Stimulated activated effector memory CD8-positive, alpha-beta T cell treated with anti-CD3 and anti-CD28 coated beads, Interleukin-12 subunit alpha, Interleukin-12 subunit beta, amount 100 ng/mL, for 72 hours (primary cell): ENCODE results near the gene PHRF1.

Source experiments
- ATAC-seq: fragments of 150-1000 bp; cut with Tn5 transposase; 2 replicates; pipeline ENCODE4 v1.10.0; 2021
- DNase-seq, 2 donors: peaks; one replicate each; pipeline ENCODE4 v3.0.0; 2021 to 2022; ENCODE audit warnings: low spot score in 2 of 2
- H3K27ac Mint-ChIP-seq: one replicate; pipeline ENCODE4 v1.8.0; 2022; ENCODE audit warnings: mild to moderate bottlenecking, mixed read lengths
- H3K36me3 Mint-ChIP-seq: one replicate; pipeline ENCODE4 v1.8.0; 2022; ENCODE audit warnings: mild to moderate bottlenecking, mixed read lengths
- H3K4me1 Mint-ChIP-seq: one replicate; pipeline ENCODE4 v1.8.0; 2022; ENCODE audit warnings: mixed read lengths
- H3K4me3 Mint-ChIP-seq: one replicate; pipeline ENCODE4 v1.8.0; 2022; ENCODE audit warnings: mild to moderate bottlenecking, mixed read lengths
- H3K9me3 Mint-ChIP-seq: one replicate; pipeline ENCODE4 v1.8.0; 2022; ENCODE audit warnings: mixed read lengths

The PHRF1 gene

GRCh38 chr11:607971-608659 is 31.8 kb downstream of the PHRF1 start:
- ATAC-seq (no peak), DNase-seq (no peak)
- Mint-ChIP-seq H3K4me3 (no peak overlapping the region), H3K9me3 (no peaks in the 10 kb centered on the region), H3K36me3 (peaks cover 90% of the 10 kb centered on the region), H3K4me1 (peaks cover 13% of the 10 kb centered on the region), H3K27ac (no peak overlapping the region)

GRCh38 chr11:608791-609251 is 32.6 kb downstream of the PHRF1 start:
- H3K27ac Mint-ChIP-seq, result no peak overlapping the region
- peaks cover 19% of the 10 kb centered on the region for H3K4me1 Mint-ChIP-seq
- ATAC-seq (no peak), DNase-seq (no peak)
- H3K9me3 Mint-ChIP-seq, result no peaks in the 10 kb centered on the region
- no peak overlapping the region for H3K4me3 Mint-ChIP-seq
- peaks cover 88% of the 10 kb centered on the region for H3K36me3 Mint-ChIP-seq

- no peak overlapping the region for H3K27ac Mint-ChIP-seq
- DNase-seq, result no peak
- H3K4me1 Mint-ChIP-seq, result peaks cover 25% of the 10 kb centered on the region
- no peak overlapping the region for H3K4me3 Mint-ChIP-seq
- H3K9me3 Mint-ChIP-seq, result no peaks in the 10 kb centered on the region
- ATAC-seq, result no peak
- H3K36me3 Mint-ChIP-seq, result peaks cover 88% of the 10 kb centered on the region
These were observed 33.1 kb downstream of the PHRF1 start for GRCh38 chr11:609341-609811.

DNA sequence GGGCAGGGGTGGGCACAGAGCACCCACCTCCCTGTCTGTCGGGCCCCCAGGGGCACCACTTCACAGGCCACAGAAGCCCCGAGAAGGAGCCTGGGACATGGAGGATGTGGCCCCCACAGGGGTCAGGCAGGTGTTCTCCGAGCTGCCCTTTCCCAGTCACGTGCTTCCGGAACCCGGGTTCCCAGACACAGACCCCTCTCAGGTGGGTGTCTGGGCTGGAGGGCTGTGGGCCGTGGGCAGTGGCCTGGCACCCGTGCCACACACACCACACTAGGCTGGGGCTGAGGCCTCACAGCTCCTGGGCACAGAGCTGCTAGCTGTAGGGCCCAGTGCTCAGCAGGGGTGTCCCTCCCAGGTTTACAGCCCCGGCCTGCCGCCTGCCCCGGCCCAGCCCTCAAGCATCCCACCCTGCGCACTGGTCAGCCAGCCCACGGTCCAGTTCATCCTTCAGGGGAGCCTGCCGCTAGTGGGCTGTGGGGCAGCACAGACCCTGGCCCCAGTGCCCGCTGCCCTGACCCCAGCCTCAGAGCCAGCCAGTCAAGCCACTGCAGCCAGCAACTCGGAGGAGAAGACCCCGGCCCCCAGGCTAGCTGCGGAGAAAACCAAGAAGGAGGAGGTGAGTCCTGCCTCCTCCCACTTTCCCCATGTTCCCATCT is 34.0 kb downstream of the PHRF1 start:
- Mint-ChIP-seq H3K4me1 (peaks cover 29% of the 10 kb centered on the region), H3K27ac (peak overlapping the region; percentile 58), H3K36me3 (peaks cover 85% of the 10 kb centered on the region), H3K9me3 (no peaks in the 10 kb centered on the region), H3K4me3 (no peak overlapping the region)
- ATAC-seq, result no peak
- DNase-seq, result no peak

GRCh38 chr11:611001-611996 is 35.0 kb downstream of the PHRF1 start:
- Mint-ChIP-seq H3K27ac (peak overlapping the region; percentile 87), H3K36me3 (peaks cover 90% of the 10 kb centered on the region), H3K4me3 (no peak overlapping the region), H3K4me1 (peaks cover 36% of the 10 kb centered on the region), H3K9me3 (no peaks in the 10 kb centered on the region)
- ATAC-seq (no peak), DNase-seq (no peak)

DNA sequence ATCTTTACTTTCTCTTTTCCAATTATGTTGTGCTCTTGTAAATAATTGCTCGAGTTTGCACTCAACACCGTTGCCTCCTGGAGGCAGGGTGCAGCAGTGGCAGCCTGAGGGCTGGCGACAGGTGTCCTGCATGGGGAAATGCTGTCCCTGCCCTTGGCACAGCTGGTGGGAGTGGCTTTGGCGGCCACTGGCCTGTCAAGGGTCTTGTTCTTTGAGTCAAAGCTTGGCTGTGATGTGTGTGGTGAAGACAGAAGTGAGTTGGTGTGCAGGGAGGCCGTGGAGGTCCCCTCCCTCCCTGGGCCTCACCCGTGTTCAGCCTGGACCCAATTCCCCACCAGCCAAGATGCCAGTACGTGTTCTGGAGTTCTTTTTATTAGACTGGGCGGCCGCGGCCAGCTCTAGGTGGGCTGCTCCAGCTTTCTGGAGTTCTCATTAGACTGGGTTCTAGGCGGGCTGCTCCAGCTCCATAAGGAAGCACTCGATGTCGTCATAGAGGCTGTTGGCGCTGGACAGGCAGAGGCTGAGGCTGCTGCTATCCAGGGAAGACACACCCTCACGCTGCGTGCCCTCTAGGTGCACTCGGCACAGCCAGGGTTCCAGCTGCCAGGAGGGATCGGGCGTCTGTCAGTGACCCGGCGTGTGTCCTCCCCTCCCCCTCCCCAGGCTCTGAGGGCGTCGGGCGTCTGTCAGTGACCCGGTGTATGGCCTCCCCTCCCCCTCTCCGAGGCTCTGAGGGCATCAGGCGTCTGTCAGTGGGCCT is 36.1 kb downstream of the PHRF1 start:
- peaks cover 41% of the 10 kb centered on the region for H3K4me1 Mint-ChIP-seq
- H3K27ac Mint-ChIP-seq, result peak overlapping the region; percentile 87
- peaks cover 82% of the 10 kb centered on the region for H3K36me3 Mint-ChIP-seq
- H3K4me3 Mint-ChIP-seq, result no peak overlapping the region
- ATAC-seq, result no peak
- no peak for DNase-seq
- no peaks in the 10 kb centered on the region for H3K9me3 Mint-ChIP-seq

- Mint-ChIP-seq H3K4me1 (peaks cover 41% of the 10 kb centered on the region), H3K9me3 (no peaks in the 10 kb centered on the region), H3K4me3 (peak overlapping the region; percentile 74), H3K27ac (peak overlapping the region; percentile 87), H3K36me3 (peaks cover 77% of the 10 kb centered on the region)
- ATAC-seq (no peak), DNase-seq (no peak)
These were observed 36.7 kb downstream of the PHRF1 start for GRCh38 chr11:612961-613300.

- ATAC-seq (peak; percentile 40), DNase-seq (peak; percentile 62 to 77)
- Mint-ChIP-seq H3K27ac (peak overlapping the region; percentile 87), H3K4me3 (peak overlapping the region; percentile 74), H3K4me1 (peaks cover 41% of the 10 kb centered on the region), H3K9me3 (no peaks in the 10 kb centered on the region), H3K36me3 (peaks cover 73% of the 10 kb centered on the region)
These were observed 37.2 kb downstream of the PHRF1 start for GRCh38 chr11:613369-613968.

DNA sequence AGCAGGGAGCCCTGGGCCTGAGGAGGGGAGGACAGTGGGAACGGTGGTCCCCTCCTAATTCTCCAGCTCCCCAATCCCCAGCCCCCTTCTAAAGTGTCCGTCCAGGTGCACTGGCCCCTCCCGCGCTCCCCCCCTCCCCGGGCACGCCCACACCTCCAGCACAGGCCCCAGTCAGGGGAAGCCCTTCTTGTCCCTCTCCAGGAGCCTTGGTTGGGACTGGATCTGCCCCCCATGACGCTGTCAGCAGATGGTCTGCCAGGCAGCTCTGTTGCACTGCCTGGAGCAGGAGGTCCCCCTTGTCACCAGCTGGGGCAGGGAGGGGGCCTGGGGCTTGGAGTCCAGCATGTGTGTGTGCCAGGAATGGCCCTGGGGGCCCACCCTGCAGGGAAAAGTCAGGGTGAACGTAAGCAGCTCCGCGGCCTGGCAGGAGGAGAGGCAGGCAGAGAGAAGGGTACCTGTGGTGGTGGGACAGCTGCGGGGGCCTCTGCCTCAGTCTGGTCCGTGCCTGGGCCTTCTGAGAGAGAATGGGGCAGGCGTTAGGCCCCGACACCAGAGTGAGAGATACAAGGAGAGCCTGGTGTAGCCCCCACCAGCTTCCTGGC is 37.9 kb downstream of the PHRF1 start:
- DNase-seq, result no peak
- ATAC-seq, result no peak
- Mint-ChIP-seq H3K27ac (peak overlapping the region; percentile 87), H3K9me3 (no peaks in the 10 kb centered on the region), H3K4me3 (peak overlapping the region; percentile 74), H3K4me1 (peaks cover 41% of the 10 kb centered on the region), H3K36me3 (peaks cover 72% of the 10 kb centered on the region)

GRCh38 chr11:614623-615503 is 38.6 kb downstream of the PHRF1 start:
- peak overlapping the region; percentile 87 for H3K27ac Mint-ChIP-seq
- peak overlapping the region; percentile 74 for H3K4me3 Mint-ChIP-seq
- DNase-seq, result no peak
- no peak for ATAC-seq
- H3K9me3 Mint-ChIP-seq, result no peaks in the 10 kb centered on the region
- peaks cover 41% of the 10 kb centered on the region for H3K4me1 Mint-ChIP-seq
- peaks cover 68% of the 10 kb centered on the region for H3K36me3 Mint-ChIP-seq

DNA sequence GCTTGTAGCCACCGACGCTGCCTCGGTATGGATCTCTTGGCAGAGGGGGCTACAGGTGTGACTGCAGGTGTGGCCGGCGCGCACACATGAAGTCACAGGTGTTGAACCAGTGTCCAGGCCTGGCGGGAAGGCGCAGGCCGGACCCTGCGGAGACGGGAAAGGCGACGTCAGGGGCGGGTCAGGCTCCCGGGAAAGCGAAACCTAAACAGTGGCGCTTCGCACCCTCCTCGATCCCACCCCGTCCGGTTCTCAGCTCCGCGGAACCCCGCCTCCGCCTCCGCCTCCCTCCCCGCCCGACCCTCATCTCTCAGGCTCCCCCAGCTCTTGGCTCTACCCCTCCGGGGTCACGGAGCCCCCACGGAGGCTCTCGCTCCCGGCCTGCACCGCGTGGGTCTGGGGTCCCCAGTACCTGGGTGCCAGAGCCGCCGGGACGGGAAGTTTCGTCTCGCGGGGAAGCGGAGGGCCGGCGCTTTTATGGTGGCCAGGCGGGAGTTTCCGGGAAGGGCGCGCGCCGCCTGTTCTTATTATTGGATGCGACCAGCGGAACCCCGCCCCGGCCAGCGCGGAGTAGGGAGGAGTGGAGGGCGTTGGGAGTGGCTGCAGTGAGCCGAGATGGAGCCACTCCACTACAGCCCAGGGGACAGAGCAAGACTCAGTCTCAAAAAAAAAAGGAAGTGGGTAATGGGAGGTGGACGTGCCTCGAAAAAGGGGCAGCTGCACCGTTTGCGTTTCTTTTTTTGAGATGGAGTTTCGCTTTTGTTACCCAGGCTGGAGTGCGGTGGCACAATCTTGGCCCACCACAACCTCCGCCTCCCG is 39.4 kb downstream of the PHRF1 start, which contains the start of gene IRF7:
IRF7 (minus strand) TSS at position 447 of the 816 bp plus-strand sequence. CDS start 586 bp downstream, outside the sequence.
- ATAC-seq (peak; percentile 85), DNase-seq (peak; percentile 81 to 96)
- peak within 1 kb of the TSS; percentile 74 for H3K4me3 Mint-ChIP-seq
- H3K4me1 Mint-ChIP-seq, result peaks cover 41% of the 10 kb centered on the region
- H3K36me3 Mint-ChIP-seq, result peaks cover 59% of the 10 kb centered on the region
- peak within 1 kb of the TSS; percentile 87 for H3K27ac Mint-ChIP-seq
- no peaks in the 10 kb centered on the region for H3K9me3 Mint-ChIP-seq

GRCh38 chr11:616320-617198 is 40.3 kb downstream of the PHRF1 start:
- DNase-seq (no peak), ATAC-seq (no peak)
- H3K36me3 Mint-ChIP-seq, result peaks cover 51% of the 10 kb centered on the region

More at GRCh38 chr11:616320-617198, 40.3 kb downstream of the PHRF1 start:
- H3K4me3 Mint-ChIP-seq, result peak overlapping the region; percentile 74
- peak overlapping the region; percentile 87 for H3K27ac Mint-ChIP-seq
- H3K9me3 Mint-ChIP-seq, result no peaks in the 10 kb centered on the region
- H3K4me1 Mint-ChIP-seq, result peaks cover 41% of the 10 kb centered on the region
